Dermis microvascular lymphatic vessel endothelial cell (primary cell): ENCODE measurements around the gene RPP21. TPM values are rescaled to one million over a fixed set of nuclear protein-coding genes. Genes with fewer than 3 reads are reported as not detected.

ENCODE experiments used
- DNase-seq, 2 donors: peaks; one replicate each; pipeline versions ENCODE4 v3.0.0 to v3.0.0-alpha.2; 2010; ENCODE audit warnings: low read depth in 2 of 2
- total RNA-seq: library from RNA; depleted of rRNA; stranded (reverse); fragments of >200 nt; gene quantifications from 2 replicates; pipeline ENCODE4 v1.2.1, GENCODE V29; 2014

Gene RPP21
- 15.7 and 19.8 TPM in 2 replicates for total RNA-seq

DNA sequence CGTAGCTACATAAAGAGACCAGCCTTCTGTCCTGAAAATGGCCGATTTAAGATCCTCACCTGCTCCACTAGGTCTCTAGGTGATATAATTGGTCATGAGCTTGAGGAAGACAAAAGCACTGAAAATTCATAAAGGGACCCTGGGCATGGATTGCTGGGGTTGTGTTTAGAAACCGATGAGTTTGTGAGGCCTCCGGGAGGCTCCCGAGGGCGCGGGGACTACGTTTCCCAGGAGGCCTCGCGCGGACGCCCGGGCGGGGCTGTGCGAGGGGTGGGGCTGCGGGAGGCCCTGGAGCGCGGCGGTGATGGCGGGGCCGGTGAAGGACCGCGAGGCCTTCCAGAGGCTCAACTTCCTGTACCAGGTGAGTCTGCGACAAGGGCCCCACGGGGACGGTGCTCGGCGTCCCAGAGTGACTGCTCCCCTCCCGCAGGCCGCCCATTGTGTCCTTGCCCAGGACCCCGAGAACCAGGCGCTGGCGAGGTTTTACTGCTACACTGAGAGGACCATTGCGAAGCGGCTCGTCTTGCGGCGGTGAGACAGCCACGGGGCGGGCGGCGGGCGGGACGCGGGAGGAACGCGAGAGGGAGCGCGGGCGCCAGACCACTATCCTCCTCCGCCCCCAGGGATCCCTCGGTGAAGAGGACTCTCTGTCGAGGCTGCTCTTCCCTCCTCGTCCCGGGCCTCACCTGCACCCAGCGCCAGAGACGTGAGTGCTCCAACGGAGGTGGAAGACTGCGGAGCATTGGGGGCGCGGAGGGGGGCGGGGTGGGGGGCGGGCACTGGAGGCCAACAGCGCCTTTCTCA is at the start of gene RPP21:
Gene RPP21, plus strand, starts transcription at position 289 of the 804 bp plus-strand sequence. Its CDS starts 16 bp downstream, at position 305.
- DNase-seq = peak; percentile 37 to 80

DNA sequence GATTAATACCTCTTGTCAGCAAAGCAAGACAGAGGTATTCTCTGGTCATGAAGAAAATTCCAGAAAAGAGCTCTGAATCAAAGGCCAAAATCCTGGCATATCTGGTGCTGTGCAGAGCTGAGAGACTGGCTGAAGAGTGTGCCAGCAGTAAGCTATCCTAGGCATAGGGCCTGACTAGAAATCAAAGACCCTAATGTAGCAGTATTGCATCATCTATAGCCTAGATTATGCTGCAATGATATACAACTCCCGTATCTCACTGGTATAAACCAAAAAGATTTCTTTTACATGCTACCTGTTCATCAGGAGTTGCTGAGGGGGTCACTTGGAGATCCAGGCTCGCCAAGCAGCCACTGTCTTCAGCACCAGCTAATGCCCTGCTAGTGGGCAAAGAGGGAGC is 49.1 kb upstream of the RPP21 start:
- DNase-seq = no peak

DNA sequence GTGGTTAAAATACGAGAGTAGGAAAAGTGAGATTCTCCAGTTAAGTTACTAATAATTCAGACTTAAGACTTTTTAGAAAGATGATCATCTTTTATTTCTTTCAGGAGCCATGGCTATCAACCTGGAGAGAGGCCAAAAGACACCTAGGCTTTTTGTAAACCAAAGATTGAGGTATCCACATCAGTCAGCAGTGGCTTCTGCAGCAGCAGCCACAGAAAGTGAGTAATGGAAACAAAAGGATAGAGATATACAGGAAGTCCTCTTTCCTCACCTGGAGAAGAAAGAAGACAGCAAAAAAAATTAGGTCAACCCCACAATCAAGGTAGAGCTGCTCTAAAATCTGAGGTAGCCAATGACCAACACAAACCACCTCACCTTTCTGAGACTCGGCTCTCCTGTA is 41.0 kb upstream of the RPP21 start:
- no peak for DNase-seq

DNA sequence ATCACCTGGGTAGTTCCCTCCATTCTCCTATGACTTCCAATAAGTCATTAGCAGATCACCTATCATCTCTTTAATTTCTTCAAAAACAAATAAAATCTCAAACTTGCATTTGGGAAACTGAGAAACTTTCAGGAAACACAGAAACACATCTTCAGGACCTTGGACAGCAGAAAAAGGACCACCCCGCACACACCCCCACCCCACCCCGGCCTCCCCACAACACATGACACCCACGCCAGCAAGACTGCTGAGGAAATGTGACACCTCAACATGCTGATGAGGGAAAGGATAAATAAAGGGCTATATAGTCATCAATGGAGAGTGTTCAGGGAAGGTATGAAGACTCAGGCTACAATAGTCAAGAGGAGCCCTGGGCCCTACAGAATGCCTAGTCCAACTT is 33.9 kb upstream of the RPP21 start:
- no peak for DNase-seq

DNA sequence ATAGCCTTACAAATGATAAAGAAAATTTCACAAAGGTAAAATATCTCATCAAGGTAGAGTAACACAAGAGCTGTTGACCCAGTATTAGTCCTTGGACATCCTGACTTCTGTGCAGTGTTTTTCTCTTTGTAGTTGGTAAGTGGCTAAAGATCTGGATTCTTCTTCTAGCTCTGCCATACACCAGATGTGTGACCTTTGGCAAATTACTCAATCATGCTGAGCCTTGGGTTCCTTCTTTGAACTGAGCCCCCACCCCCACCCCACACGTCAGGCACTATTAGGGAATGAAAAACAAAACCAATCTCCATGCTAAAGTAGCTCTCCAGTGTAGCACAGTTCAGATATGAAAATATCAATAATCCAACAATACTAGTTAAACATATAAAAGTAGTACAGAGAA is 33.3 kb upstream of the RPP21 start:
- DNase-seq = no peak

DNA sequence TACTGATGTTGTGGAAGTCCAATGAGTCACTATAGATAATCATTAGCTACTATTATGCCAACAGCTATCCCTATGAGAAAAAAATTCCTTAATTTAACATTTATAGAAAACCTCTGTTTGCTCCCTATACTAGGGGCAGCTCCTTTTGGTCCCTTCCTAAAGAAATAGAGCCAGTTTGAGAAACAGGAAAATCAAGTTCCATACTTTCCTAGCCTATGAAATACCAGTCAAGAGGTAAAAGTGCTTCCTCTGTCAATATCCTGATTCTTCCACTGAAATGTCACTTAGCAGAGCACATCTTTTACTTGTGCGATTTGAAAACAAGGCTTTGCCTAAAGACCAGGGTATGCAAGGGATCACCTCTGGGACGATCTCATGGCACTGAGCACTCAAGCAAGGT is 32.7 kb upstream of the RPP21 start:
- no peak for DNase-seq

DNA sequence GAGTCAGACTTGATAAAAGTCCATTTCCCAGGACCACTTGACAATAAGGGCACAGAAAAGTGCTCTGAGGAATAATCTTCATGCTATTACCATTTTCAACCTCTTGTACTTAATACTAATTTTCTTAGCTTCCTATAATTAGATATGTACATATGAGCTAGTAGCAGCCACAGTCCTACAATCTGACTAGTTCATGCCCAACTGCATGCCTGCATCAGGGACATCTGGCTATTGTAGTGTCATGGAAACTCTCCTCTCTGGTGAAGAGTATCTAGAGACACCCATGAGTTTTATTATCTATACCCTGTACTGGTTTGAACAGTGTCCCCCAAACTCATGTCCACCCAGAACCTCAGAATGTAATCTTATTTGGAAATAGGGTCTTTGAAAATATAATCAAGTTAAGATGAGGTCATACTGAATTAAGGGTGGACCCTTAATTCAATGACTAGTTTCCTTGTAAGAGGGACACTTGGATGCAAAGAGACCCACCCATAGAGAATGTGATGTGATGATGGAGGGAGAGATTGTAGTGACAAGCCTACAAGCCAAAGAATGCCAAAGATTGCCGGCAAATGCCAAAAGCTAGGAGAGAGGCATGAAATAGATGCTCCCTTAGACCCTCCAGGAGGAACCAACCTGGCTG is 32.2 kb upstream of the RPP21 start:
- no peak for DNase-seq

DNA sequence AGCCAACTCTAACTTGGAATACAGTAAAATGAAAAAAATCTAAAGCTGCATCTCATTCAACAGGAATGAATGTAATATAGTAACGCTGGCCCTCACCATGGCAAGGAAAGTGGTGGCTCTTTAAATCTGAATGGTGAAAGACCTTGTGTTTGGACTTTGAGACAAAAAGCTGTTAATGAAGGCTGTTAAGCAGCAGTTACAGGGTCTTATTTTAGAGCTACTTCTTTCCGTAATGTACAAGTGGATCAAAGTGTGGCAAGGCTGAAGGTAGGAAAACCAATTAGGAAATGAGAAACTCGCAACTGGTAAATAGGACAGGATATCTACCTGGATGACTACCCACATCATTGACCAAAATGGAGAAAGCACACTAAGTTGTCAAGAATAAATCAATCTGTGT is 29.8 kb upstream of the RPP21 start:
- no peak for DNase-seq

DNA sequence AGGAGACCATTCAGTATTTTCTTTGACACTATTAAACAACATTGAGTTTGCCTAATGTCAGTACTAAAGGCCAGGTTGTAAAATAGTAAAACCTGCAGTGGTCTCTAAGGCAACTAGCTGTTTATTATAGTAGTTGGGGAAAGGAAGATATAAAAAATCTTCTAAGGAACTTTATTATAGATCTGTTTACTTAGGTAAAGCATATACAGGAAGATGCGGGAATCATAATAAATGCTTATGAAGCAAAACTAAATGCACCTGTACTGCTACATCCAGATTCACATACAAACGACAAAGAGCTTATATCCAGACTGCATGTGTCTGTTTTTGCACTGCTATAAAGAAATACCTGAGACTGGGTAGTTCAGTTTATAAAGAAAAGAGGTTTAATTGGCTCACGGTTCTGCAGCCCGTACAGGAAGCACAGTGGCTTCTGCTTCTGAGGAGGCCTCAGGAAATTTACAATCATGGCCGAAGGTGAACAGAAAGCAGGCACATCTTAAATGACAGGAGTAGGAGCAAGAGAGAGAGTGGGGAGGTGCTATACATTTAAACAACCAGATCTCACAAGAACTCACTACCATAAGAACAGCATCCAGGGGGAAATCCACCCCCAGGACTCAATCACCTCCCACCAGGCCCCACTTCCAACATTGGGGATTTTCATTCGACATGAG is 26.9 kb upstream of the RPP21 start:
- DNase-seq = no peak

DNA sequence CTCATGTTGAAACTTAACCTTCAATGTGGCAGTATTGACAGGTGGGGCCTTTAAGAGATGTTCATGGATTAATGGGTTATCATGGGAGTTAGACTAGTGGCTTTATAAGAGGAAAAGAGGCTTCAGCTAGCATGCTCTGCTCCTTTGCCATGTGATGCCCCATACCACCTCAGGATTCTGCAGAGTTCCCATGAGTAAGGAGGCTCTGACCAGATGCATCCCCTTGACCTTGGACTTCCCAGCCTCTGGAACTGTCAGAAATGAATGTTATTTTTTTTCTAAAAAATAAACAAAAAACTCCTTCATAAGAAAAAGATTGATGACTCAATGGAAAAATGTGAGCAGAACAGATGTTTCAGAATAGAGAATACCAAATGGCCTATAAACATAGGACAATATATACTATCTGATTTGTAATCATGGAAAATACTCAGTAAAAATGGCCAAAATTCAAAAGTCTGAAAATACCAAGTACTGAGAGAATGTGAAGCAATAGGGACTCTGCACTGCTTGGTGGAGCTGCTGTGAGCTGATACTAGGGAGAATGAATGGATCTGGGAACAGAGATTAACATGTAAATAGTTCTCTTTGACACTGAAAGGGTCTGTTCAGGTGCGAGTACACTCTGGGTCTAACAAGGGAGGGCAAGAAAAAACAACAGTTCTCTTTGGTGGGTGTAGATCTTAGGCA is 25.7 kb upstream of the RPP21 start:
- DNase-seq = peak in 1 of 2 donors; percentile 7

DNA sequence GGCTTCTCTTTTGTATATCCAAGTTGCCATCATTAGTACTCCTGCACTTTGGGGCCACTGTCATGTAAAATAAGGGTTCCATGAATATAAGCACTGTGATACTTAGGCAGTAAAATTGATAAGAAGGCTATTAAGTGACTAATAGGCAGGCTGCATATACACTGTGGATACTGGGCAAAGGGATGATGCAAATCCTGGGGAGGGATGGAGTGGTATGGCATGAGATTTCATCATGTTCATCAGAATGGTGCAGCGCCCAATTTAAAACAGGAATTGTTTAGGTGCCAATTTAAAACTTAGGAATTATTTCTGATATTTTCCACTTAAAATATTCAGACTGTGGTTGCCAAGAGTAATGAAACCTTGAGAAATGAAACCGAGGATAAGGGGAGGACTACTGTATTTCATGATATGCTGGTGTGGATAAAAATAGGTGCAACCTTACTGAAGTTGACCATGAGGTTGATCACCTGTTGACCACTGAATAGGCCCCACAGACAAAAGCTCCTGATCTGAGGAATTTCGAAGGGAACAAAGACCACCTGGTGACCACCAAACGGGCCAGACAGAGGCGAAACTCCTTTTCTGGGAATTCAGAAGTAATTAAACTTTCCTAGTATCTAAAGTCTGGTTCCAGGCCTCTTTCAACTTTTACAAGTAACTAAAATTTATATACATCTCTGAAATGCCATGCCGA is 23.1 kb upstream of the RPP21 start:
- DNase-seq = no peak

DNA sequence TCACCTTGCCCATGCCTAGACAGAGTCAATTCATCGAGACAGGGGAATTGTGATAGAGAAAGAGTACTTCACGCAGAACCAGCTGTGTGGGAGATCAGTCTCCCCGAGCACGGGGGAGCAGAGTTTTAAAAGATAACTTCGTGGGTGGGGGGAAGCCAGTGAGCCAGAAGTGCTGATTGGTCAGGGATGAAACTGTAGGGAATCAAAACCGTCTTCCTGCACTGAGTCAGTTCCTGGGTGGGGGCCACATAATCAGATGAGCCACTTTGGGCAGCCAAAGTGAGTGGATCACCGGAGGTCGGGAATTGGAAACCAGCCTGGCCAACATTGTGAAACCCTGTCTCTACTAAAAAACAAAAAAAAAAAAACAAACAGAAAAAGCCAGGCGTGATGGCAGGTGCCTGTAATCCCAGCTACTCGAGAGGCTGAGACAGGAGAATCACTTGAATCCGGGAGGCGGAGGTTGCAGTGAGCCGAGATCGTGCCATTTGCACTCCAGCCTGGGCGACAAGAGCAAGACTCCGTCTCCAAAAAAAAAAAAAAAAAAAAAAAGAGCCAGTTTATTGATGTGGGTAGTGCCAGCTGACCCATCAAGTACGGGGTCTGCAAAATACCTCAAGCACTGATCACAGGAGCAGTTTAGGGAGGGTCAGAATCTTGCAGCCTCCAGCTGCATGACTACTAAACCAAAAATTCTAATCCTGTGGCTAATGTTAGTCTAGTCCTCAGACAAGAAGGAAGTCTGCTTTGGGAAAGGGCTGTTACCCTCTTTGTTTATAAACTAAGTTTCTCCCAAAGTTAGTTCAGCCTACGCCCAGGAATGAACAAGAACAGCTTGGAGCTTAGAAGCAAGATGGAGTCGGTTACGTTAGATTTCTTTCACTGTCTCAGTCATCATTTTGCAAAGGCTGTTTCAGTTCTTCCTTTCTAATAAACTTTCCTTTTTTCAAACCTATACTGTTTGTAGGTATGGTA is 22.1 kb upstream of the RPP21 start:
- DNase-seq = no peak

DNA sequence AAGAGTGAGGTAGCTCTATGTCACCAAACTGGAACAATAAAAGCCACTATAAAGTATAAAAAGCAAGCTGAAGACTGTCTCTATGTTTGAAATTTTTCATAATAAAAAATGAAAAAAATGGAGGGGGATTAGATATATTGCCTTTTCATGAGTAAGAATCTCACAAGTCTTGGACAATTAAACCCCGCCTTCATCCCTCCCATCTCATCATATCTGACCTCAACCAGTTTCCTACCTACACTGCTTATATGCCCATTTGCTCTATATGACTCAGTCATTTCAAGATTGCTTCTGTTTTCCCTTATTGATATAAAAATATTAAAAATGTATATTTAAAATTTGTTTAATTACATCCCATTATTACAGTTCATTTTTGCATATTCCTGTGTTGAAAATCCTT is 21.1 kb upstream of the RPP21 start:
- DNase-seq = no peak

DNA sequence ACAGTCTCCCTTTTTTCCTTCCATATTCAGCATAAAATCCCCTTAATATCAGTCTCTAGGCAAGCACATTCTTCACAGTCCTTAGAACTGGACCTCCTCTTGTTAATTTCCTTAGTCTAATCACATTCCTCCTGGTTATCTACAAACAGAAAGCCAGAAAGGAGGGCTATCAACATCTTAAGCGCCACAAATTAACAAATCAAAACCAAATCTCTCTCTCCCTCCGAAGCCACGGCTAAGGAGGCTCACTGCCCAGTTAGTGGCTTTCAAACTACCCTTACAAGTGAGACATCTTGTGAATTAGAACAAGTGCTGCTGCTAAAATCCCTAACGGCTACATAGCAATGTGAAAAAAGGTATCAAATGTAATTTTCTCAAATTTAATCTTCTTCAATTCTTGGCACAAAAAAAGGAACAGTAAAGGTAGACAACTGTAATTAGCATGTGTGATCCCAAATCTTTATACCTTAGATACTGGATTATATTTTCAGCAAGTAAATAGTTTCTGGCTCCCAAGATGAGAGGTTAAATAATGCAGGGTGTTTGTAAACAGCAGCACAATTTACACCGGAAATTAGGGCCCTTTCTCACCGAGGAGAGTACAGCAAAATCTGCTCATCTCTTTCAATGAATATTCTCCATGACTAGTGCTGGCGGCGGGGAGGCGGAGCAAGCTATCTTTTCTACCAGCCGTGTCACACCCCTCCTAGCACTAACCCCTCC is 19.6 kb upstream of the RPP21 start:
- peak; percentile 34 to 70 for DNase-seq

DNA sequence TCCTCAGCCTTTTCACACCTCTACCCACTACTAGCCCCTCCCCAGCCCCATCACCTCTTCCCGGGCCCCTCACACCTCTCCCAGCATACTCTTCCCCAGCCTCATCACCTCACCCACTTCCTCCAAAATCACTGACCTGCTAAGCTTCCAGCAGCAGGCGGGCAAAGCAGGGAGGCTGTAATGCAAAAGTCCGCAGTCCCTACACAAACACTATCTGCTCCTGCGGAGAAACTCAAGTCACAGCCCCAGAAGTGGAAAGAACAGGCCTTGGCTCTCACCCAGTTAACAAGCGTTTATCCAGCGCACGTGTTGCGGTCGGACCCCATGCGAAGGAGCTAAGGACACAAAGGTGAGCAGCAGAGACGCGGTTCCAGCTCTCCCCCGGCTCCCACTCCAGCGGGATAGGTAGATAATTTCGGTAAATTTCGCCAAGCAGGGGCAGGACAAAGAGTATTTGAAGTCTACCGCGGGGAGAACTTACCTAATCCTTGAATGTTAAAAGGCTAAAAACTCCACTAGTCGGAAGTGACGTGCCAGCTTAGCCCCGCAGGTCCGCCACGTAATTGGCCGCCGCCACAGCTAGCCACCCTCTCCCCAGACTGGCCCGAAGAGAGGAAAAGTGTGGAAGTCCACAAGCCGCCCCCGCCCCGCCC is 19.0 kb upstream of the RPP21 start:
- peak; percentile 45 to 84 for DNase-seq

DNA sequence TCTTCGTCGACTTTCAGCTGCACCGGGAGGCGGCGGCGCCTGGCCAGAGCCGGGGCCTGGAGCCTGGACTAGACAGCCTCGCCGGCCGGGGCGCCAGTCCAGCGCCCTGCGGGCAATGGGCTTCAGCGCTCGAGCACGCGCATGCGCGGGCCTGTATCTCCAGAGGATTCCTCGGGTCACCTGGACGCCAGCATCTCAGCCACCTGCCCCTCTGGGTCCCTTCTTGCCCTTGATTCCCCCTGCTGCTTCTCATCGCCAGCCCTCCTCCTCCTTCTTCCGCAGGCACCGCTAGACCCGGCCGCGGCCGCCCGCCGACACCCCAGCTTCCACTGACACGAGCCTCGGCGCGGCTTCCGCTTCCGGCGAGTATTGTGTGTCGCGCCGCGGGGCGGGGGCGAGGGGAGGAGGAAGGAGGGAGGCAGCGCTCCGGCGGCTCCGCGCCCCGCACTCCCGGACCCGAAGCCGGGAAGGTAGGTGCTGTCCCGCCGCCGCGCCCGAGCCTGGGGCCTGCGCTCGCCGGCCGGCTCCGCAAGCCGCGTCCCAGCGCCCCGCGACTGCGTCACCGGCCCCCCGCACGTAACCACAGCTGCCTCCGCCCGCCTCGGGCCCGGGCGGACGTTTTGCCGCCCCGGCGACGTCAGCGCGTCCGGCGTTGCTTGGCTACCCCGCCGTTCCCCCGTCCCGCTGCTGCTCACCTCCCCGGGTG is 18.3 kb upstream of the RPP21 start, which contains the start of gene TRIM39:
Gene TRIM39, plus strand, starts transcription at position 402 of the 706 bp plus-strand sequence. CDS start 2,391 bp downstream, outside the sequence.
- DNase-seq = peak; percentile 53 to 78

DNA sequence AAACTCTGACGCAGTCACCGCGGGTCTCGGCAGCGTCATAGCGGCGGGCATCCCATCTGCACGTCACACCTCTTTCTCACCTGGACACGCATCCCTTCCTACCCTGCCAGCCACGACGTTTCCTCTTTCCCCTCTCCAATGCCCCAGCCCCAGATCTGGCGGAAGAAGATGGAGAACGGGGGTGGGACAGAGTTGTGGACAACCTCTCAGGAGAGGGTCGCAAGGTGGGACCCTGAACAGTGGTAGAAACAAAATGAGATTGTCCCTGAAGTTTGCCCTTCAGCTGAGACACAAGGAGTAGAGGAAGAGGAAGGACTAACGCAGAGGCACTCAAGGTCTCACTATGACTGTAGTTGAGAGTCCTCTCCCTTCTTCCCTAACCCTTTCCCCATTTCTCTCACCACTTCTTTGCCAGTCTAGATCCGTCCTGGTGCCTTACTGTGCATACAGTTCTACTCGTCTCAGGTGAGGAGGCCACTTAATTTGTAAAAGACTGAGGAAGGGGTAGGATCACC is 17.7 kb upstream of the RPP21 start:
- no peak for DNase-seq

DNA sequence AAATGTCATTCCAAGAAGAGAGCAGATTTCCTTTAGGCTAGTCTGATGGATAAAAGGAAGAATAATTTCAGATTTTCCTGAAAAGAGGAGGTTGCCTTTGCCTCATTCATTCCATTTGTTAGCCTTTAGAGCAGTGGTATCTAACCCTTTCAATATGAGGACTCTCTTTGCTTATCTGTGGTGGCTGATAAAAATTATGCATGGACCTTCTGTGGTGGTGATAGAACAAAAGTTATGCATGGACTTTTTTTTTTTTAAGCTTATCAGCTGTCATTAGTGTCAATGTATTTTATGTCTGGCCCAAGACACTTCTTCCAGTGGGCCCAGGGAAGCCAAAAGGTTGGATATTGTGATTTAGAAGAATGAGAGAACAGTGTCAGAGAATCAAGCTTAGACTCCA is 16.6 kb upstream of the RPP21 start:
- no peak for DNase-seq
